Progenitor cell of endocrine pancreas (in vitro differentiated cells): Measurements from ENCODE around the gene CUEDC2. TPM values are rescaled to one million over a fixed set of nuclear protein-coding genes. Genes with fewer than 3 reads are reported as not detected.

Experiments
- DNase-seq: peaks from one replicate; pipeline ENCODE4 v3.0.0; 2021; ENCODE audit warnings: low spot score; ENCODE audit not compliant: unreplicated experiment
- H3K27ac Mint-ChIP-seq: 2 replicates; pipeline ENCODE4 v1.8.0; 2021; ENCODE audit warnings: mild to moderate bottlenecking, moderate library complexity, mixed read lengths
- H3K27me3 Mint-ChIP-seq: 2 replicates; pipeline ENCODE4 v1.8.0; 2021; ENCODE audit warnings: mixed read lengths
- H3K36me3 Mint-ChIP-seq: 2 replicates; pipeline ENCODE4 v1.8.0; 2022; ENCODE audit warnings: mixed read lengths; ENCODE audit not compliant: insufficient read depth
- H3K4me1 Mint-ChIP-seq: 2 replicates; pipeline ENCODE4 v1.8.0; 2021; ENCODE audit warnings: low read depth, mixed read lengths
- H3K4me3 Mint-ChIP-seq: 2 replicates; pipeline ENCODE4 v1.8.0; 2021; ENCODE audit warnings: low read depth, mild to moderate bottlenecking, moderate library complexity, mixed read lengths
- H3K9me3 Mint-ChIP-seq: 2 replicates; pipeline ENCODE4 v1.8.0; 2021; ENCODE audit warnings: low read depth, mixed read lengths
- CTCF ChIP-seq: fragments of 200-600 bp; sonication (generic); IDR thresholded peaks from one replicate; pipeline ENCODE4 v1.5.0; 2021; ENCODE audit warnings: antibody characterized with exemption, mild to moderate bottlenecking; ENCODE audit not compliant: unreplicated experiment
- total RNA-seq: library from RNA; stranded (reverse); gene quantifications from 2 replicates; pipeline ENCODE4 v1.2.1, GENCODE V29; 2021

CUEDC2 gene
- total RNA-seq, 1 donor from 2014 or later = 69.9 TPM

GRCh38 chr10:102401342-102401654, 31.1 kb downstream of the CUEDC2 start:
- no peak for DNase-seq
- no peaks in the 10 kb centered on the region for H3K9me3 Mint-ChIP-seq
- peaks cover 10% of the 10 kb centered on the region for H3K27me3 Mint-ChIP-seq
- H3K4me3 Mint-ChIP-seq = no peak overlapping the region
- H3K27ac Mint-ChIP-seq = no peak overlapping the region
- no peaks in the 10 kb centered on the region for H3K36me3 Mint-ChIP-seq
- TF ChIP-seq CTCF = no peak
- H3K4me1 Mint-ChIP-seq = no peaks in the 10 kb centered on the region

- Mint-ChIP-seq H3K27me3 (peaks cover 4% of the 10 kb centered on the region), H3K27ac (no peak overlapping the region), H3K36me3 (no peaks in the 10 kb centered on the region), H3K4me3 (no peak overlapping the region), H3K4me1 (peaks cover 4% of the 10 kb centered on the region), H3K9me3 (no peaks in the 10 kb centered on the region)
- no peak for TF ChIP-seq CTCF
- no peak for DNase-seq
Observed at GRCh38 chr10:102400598-102401341, 31.6 kb downstream of the CUEDC2 start.

GRCh38 chr10:102400076-102400475, 32.3 kb downstream of the CUEDC2 start:
- Mint-ChIP-seq H3K9me3 (no peaks in the 10 kb centered on the region), H3K27ac (no peak overlapping the region), H3K4me3 (no peak overlapping the region), H3K4me1 (peaks cover 4% of the 10 kb centered on the region), H3K27me3 (no peaks in the 10 kb centered on the region), H3K36me3 (no peaks in the 10 kb centered on the region)
- TF ChIP-seq CTCF = no peak
- no peak for DNase-seq

GRCh38 chr10:102399217-102400021, 33.0 kb downstream of the CUEDC2 start:
- DNase-seq = peak; percentile 86
- TF ChIP-seq CTCF = peak; percentile 99
- H3K4me3 Mint-ChIP-seq = peak overlapping the region; percentile 58
- H3K27me3 Mint-ChIP-seq = no peaks in the 10 kb centered on the region
- no peaks in the 10 kb centered on the region for H3K36me3 Mint-ChIP-seq
- H3K4me1 Mint-ChIP-seq = peaks cover 8% of the 10 kb centered on the region
- no peaks in the 10 kb centered on the region for H3K9me3 Mint-ChIP-seq
- no peak overlapping the region for H3K27ac Mint-ChIP-seq

- Mint-ChIP-seq H3K27me3 (peaks cover 3% of the 10 kb centered on the region), H3K4me3 (peak overlapping the region; percentile 55), H3K4me1 (peaks cover 10% of the 10 kb centered on the region), H3K9me3 (no peaks in the 10 kb centered on the region), H3K36me3 (no peaks in the 10 kb centered on the region), H3K27ac (no peak overlapping the region)
- no peak for TF ChIP-seq CTCF
- DNase-seq = no peak
Observed at GRCh38 chr10:102398172-102399020, 34.0 kb downstream of the CUEDC2 start.
